ENCODE results near the gene XRCC1. TPM values are rescaled to one million over a fixed set of nuclear protein-coding genes. Genes with fewer than 3 reads are reported as not detected.

Gene XRCC1
- total RNA-seq, 4 donors from 2014 or later: 8.0 to 147 (median 15.8) TPM

- TF ChIP-seq CTCF (IDR thresholded peaks at IDR 0.05) (no peak), POLR2AphosphoS5 (IDR thresholded peaks at IDR 0.05) (no peak), POLR2A (IDR thresholded peaks at IDR 0.05) (no peak), EP300 (IDR thresholded peaks at IDR 0.05; ENCODE audit: low read depth) (no peak)
- H3K4me3 ChIP-seq: peak overlapping the region in 1 of 4 donors; percentile 70
- 69 to 85% methylated on average over 3 of the region's 3 CpGs for WGBS, 2 donors (ENCODE audit: low coverage in 1 of 2)
- peaks cover 9 to 22% (median 15%) of the 10 kb centered on the region in 4 donors for H3K4me1 ChIP-seq
- H3K36me3 ChIP-seq: peaks cover 0 to 18% (median 7%) of the 10 kb centered on the region in 4 donors
- H3K9me3 ChIP-seq: no peaks in the 10 kb centered on the region
- no peak for DNase-seq
- no peaks in the 10 kb centered on the region for H3K27me3 ChIP-seq
- intact Hi-C loops (cut with DNase I; ENCODE audit: low total_unique reads): no loop called here
- in situ Hi-C loops (cut with MboI; ENCODE audit: low pct_ligation_motif_present in 1 of 4, low pct_unique_long_range_greater_than_20kb in 1 of 4, low sequenced_read_pairs in 3 of 4): no loop called here
- H3K27ac ChIP-seq: peak overlapping the region; percentile 85 to 93 (median 90)
These were observed 70.2 kb downstream of the XRCC1 start for GRCh38 chr19:43505186-43505456.

- Histone ChIP-seq H3K4me3 (peak within 1 kb of the TSS; percentile 52 to 85 (median 74)), H3K27ac (peak within 1 kb of the TSS; percentile 85 to 93 (median 90)), H3K36me3 (peaks cover 0 to 13% (median 5%) of the 10 kb centered on the region in 4 donors), H3K9me3 (no peaks in the 10 kb centered on the region), H3K4me1 (peaks cover 9 to 22% (median 15%) of the 10 kb centered on the region in 4 donors), H3K27me3 (no peaks in the 10 kb centered on the region)
- intact Hi-C loops (cut with DNase I; ENCODE audit: low total_unique reads): no loop called here
- 4% methylated on average over 19 of the region's 42 CpGs; no CpG with 5 or more reads in 1 of the 2 donors for WGBS, 2 donors (ENCODE audit: low coverage in 1 of 2)
- in situ Hi-C loops (cut with MboI; ENCODE audit: low pct_ligation_motif_present in 1 of 4, low pct_unique_long_range_greater_than_20kb in 1 of 4, low sequenced_read_pairs in 3 of 4): no loop called here
- TF ChIP-seq POLR2A (IDR thresholded peaks at IDR 0.05): peak; percentile 33
- TF ChIP-seq EP300 (IDR thresholded peaks at IDR 0.05; ENCODE audit: low read depth): no peak
- TF ChIP-seq POLR2AphosphoS5 (IDR thresholded peaks at IDR 0.05): peak in 2 of 3 donors; percentile 4 to 7
- TF ChIP-seq CTCF (IDR thresholded peaks at IDR 0.05): no peak
- DNase-seq: peak; percentile 60
These were observed 70.7 kb downstream of the XRCC1 start, which contains the start of gene PHLDB3 for GRCh38 chr19:43504426-43505185. Gene PHLDB3 (minus strand): TSS chr19:43504746. CDS start chr19:43504118, 628 bp downstream.

GRCh38 chr19:43503501-43504425, 71.6 kb downstream of the XRCC1 start:
- WGBS, 2 donors (ENCODE audit: low coverage in 1 of 2): 1 to 12% methylated on average over 5 to 51 of the region's 64 CpGs
- Histone ChIP-seq H3K27ac (peak overlapping the region; percentile 85 to 93 (median 90)), H3K27me3 (no peaks in the 10 kb centered on the region), H3K4me1 (peaks cover 9 to 28% (median 17%) of the 10 kb centered on the region in 4 donors), H3K36me3 (peaks cover 0 to 8% (median 4%) of the 10 kb centered on the region in 4 donors), H3K9me3 (no peaks in the 10 kb centered on the region), H3K4me3 (peak overlapping the region; percentile 52 to 85 (median 74))
- in situ Hi-C loops (cut with MboI; ENCODE audit: low pct_ligation_motif_present in 1 of 4, low pct_unique_long_range_greater_than_20kb in 1 of 4, low sequenced_read_pairs in 3 of 4): no loop called here
- peak; percentile 19 for TF ChIP-seq POLR2A (IDR thresholded peaks at IDR 0.05)
- no peak for TF ChIP-seq EP300 (IDR thresholded peaks at IDR 0.05; ENCODE audit: low read depth)
- TF ChIP-seq CTCF (IDR thresholded peaks at IDR 0.05): no peak
- peak in 2 of 3 donors; percentile 18 to 24 for TF ChIP-seq POLR2AphosphoS5 (IDR thresholded peaks at IDR 0.05)
- peak; percentile 98 for DNase-seq
- intact Hi-C loops (cut with DNase I; ENCODE audit: low total_unique reads): loop anchor here (2.0 kb wide), 1 partner anchor 29 kb away; no protein-coding TSS in a partner anchor
